Fibroblast of skin of right biceps (primary cell): ENCODE data around the gene USP22.
"Not testable (repeated sequence)": the region's sequence is repeated elsewhere in the genome, so short reads cannot be mapped to it uniquely, and the experiment has no call there.

ENCODE experiments used
- DNase-seq: peaks from one replicate; pipeline ENCODE4 v3.0.0-alpha.2; 2013

The USP22 gene

GRCh38 chr17:20986767-20987510 lies 55.9 kb downstream of the USP22 start:
- DNase-seq = no peak

- no peak for DNase-seq
These were observed 59.5 kb downstream of the USP22 start for GRCh38 chr17:20983359-20983637.

DNA sequence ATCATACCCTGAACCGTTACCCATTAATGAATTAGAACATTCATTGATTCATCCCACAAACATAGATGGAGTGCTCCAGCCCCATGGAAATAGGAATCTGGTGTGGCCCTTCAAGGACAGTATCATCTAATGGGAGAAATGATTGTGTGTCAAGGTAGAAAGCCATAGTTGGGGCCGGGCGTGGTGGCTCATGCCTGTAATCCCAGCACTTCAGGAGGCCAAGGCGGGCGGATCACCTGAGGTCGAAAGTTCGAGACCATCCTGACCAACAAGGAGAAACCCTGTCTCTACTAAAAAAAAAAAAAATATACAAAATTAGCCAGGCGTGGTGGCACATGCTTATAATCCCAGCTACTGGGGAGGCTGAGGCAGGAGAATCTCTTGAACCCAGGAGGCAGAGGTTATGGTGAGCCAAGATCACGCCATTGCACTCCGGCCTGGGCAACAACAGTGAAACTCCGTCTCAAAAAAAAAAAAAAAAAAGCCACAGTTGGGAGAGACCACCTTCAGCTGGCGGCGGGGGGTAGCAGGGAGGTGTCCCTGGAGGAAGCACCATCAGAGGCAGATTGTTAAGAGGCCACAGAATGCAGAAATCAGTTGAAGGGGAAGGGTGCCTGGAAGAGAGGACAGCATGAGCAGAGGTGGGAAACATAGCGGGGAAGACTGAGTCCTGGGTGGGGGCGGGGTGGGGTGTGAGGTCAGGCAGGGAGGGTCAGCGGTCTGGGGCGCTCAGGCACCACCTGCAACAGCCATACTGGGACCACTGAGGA lies 60.0 kb downstream of the USP22 start:
- DNase-seq = no peak

- DNase-seq = no peak
These were observed 61.5 kb downstream of the USP22 start for GRCh38 chr17:20981046-20981920.

DNA sequence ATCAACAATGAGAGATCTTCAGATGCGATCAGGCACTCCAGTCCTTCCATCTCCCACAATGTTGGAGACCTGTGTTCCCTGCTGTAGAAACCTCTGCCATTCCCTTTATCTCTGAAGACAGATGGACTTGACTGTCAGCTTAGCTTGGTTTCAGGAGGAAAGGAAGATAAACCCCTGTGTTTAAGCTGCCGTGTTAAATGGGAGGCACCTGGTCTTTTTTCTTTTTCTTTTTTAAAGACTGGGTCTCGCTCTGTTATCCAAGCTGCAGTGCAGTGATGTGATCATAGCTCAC lies 63.1 kb downstream of the USP22 start:
- no peak for DNase-seq

GRCh38 chr17:20979007-20979791 lies 63.6 kb downstream of the USP22 start:
- DNase-seq = not testable (repeated sequence)

DNA sequence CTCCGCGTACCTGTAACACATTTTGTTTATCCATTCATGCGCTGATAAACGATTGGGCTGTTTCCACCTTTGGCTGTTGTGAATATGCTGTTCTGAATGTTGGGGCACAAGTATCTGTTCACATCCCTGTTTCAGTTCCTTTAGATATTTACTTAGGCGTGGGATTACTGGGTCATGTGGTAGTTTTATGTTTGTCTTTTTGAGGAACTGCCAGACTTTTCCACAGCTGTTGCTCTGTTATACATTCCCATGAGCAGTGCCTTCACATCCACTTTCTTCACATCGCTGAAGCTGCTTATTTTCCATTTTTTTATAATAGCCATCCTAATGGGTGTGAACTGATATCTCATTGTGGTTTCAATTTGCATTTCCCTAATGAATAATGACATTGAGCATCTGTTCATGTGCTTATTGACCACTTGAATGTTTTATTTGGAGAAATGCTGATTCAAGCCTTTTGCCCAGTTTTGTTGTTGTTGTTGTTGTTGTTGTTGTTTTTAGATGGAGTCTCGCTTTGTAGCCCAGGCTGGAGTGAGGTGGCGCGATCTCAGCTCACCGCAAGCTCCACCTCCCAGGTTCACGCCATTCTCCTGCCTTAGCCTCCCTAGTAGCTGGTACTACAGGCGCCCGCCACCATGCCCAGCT lies 65.1 kb downstream of the USP22 start:
- not testable (repeated sequence) for DNase-seq

- DNase-seq = peak; percentile 40
These were observed 67.2 kb downstream of the USP22 start for GRCh38 chr17:20975566-20975965.

GRCh38 chr17:20970329-20970728 lies 72.5 kb downstream of the USP22 start:
- no peak for DNase-seq

GRCh38 chr17:20968913-20969616 lies 73.7 kb downstream of the USP22 start:
- DNase-seq = no peak

GRCh38 chr17:20967776-20968175 lies 75.0 kb downstream of the USP22 start:
- DNase-seq = peak; percentile 22

GRCh38 chr17:20966870-20967269 lies 75.9 kb downstream of the USP22 start:
- no peak for DNase-seq

GRCh38 chr17:20965492-20965891 lies 77.3 kb downstream of the USP22 start:
- DNase-seq = no peak

DNA sequence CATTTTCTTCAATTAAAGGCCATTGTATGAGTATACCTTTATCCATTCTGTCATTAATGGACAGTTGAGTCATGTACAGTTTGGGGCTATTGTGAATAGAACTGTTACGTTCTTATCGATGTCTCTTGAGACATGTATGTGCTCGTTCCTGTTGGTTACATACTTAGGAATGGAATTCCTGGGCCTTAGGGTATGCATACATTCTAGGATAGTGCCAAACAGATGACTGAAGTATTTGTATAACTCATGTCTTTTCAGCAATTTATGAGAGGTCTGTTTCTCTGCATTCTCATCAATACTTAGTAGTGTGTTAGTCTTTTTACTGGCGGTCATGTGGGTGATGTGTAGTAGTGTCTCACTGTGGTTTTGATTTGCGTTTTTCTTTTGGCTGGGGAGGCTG lies 81.2 kb downstream of the USP22 start:
- peak; percentile 82 for DNase-seq

DNA sequence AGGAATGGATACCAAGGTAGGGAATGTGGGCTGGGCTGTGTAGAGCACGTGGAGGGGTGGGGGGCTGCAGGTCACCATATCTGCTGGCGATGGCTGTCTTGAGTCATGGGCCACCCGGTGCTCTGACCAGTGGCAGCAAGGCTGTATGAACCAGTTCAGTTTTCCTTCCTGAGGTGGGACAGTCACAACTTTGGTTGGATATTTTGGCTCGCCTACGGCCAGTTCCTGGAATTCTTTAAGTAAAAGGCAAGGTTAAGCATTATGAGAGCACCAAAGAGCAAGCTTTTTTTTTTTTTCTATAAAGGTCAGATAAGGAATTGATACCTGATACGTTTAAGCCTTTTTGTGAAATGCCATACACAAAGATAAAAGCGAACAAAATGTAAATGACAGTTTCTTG lies 81.9 kb downstream of the USP22 start:
- no peak for DNase-seq

DNA sequence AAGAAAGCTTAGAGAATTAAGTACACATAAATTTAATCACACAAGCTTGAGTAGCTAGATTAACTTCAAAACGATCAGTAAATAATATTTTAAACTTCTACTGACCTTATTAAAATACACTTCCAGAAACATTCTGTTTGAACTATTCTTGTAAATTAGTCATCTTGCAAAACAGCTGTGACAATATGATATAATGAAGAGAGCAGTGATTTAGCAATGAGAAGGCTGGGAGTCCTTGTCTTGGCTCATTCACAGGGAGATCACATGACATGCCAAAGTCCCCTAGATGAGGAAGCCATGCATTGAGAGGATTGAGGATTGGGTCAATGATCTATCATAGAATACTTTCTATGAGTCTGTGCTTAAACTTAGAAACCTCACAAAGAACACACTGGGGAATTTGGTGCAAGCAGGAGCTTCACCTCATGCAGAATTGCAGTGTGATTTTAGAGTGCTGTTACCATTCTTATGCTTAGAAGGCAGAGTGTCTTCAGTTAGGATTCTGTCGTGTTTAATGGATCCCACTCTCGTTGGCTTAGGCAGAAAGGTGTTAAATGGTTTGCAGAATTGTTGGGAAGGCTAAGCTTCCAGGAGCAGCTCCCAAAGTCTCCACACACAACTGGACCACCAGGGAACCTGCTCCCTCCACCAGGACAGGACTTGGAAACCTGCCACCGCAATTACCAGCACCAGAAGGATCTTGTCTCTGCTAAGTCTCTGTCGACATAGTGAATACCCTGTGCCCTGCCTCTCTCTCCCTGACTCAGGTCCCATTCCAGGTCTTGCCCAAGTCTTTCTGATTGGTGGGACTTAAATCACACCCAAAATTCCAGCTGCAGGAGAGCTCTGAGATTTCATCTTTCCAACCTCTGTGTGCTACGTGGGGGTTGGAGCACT lies 87.1 kb downstream of the USP22 start:
- peak; percentile 43 for DNase-seq

- DNase-seq = no peak
These were observed 88.0 kb downstream of the USP22 start for GRCh38 chr17:20954794-20955193.

DNA sequence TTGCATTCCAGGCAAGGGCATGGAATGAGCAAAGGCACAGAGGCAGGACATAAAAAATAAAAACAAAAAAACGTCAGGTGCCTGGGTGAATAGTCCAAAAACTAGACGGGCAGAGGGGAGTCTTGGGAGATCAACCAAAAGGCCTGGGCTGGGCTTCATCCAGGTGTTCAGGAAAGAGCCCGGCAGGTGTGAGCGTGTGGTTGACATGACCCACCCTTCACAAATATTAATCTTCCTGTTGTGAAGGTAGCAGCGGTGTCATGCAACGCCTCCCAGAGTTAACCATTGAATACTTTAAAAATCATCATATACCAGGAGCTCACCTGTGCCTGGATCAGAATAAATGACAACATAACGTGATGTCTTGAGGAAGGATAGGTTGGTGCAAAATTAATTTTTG lies 90.6 kb downstream of the USP22 start:
- DNase-seq = no peak
